Measurements from ENCODE around the gene GMPPA. TPM values are rescaled to one million over a fixed set of nuclear protein-coding genes. Genes with fewer than 3 reads are reported as not detected.

GMPPA gene
- total RNA-seq, 2 experiments from 2014 or later: 25.2 to 28.4 TPM

DNA sequence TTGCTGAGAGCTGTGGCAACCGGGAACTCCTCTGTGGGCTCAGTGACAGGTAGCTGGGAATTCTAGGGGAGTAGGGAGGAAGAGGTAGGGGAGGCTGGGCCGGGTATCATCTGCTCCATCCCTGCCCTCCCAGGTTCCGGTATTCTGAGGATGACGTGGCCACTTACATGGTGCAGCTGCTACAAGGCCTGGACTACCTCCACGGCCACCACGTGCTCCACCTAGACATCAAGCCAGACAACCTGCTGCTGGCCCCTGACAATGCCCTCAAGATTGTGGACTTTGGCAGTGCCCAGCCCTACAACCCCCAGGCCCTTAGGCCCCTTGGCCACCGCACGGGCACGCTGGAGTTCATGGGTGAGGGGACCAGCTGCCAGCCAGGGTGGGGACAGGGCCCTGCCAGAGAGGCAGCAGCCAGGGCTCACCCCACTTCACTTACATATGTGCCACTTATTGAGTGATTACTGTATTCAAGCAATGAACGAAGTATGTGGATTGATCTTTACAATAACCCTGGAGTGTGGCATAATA is 8.0 kb upstream of the GMPPA start:
- Mint-ChIP-seq H3K27me3 (ENCODE audit: low read depth) (peaks cover 44% of the 10 kb centered on the region), H3K36me3 (ENCODE audit: low read depth) (no peaks in the 10 kb centered on the region), H3K4me3 (no peak overlapping the region), H3K4me1 (ENCODE audit: low read depth) (no peaks in the 10 kb centered on the region), H3K27ac (no peak overlapping the region), H3K9me3 (no peaks in the 10 kb centered on the region)
- intact Hi-C loops (cut with micrococcal nuclease): no loop called here
- CTCF ChIA-PET: interaction anchor here (1.1 to 11.7 kb wide), 3 partner anchors 10 to 44 kb away, joined by 3 to 211 read pairs (median 3); no protein-coding TSS in a partner anchor
- no peak for DNase-seq

DNA sequence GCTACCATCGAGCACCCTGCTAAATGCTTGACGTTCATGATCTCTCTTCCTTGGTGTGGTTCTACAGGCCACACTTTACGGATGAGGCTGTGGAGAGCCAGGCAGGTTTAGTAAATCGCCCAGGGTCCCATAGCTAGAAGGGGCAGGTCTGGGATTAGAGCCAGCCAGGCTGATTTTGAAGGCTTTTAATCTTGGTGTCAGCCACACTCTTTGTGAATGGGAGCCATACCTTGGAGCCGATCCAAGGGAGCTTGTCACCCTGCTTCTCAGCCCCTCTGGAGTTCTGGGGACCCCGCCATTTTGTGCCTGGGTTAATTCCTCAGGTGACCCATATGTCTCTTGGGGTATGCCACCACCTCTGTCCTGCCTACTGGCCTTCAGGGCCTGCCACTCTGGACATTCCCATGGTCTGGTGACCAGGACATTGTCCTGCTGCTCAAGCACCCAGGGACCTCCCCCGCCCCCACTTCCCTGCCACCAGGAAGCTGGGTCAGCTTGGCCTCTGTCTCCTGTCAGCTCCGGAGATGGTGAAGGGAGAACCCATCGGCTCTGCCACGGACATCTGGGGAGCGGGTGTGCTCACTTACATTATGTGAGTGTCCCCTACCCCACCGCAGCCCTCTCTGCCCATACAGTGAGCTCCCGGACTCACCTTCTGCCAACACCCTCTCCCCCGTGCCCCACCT is 7.3 kb upstream of the GMPPA start:
- H3K4me3 Mint-ChIP-seq: no peak overlapping the region
- peaks cover under 1% of the 10 kb centered on the region for H3K4me1 Mint-ChIP-seq (ENCODE audit: low read depth)
- H3K27me3 Mint-ChIP-seq (ENCODE audit: low read depth): peaks cover 45% of the 10 kb centered on the region
- H3K27ac Mint-ChIP-seq: no peak overlapping the region
- intact Hi-C loops (cut with micrococcal nuclease): no loop called here
- CTCF ChIA-PET: interaction anchor here (1.1 to 11.7 kb wide), 3 partner anchors 9 to 43 kb away, joined by 3 to 211 read pairs (median 3); no protein-coding TSS in a partner anchor
- no peaks in the 10 kb centered on the region for H3K9me3 Mint-ChIP-seq
- no peaks in the 10 kb centered on the region for H3K36me3 Mint-ChIP-seq (ENCODE audit: low read depth)
- no peak for DNase-seq

DNA sequence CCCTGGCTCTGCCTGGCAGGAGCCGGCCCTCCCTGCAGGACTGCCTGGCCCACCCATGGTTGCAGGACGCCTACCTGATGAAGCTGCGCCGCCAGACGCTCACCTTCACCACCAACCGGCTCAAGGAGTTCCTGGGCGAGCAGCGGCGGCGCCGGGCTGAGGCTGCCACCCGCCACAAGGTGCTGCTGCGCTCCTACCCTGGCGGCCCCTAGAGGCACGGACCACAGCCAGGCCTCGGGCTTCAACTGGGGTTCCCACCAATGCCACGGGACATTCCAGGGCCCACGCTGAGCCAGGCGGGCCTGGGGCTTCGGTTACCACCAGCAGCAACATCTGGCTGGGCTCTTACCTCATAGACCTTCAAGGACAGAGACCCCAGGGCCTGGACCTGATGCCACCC is 6.1 kb upstream of the GMPPA start:
- Mint-ChIP-seq H3K4me3 (no peak overlapping the region), H3K27ac (no peak overlapping the region), H3K4me1 (ENCODE audit: low read depth) (peaks cover 8% of the 10 kb centered on the region), H3K9me3 (no peaks in the 10 kb centered on the region), H3K36me3 (ENCODE audit: low read depth) (no peaks in the 10 kb centered on the region), H3K27me3 (ENCODE audit: low read depth) (peaks cover 46% of the 10 kb centered on the region)
- DNase-seq: no peak
- intact Hi-C loops (cut with micrococcal nuclease): no loop called here
- CTCF ChIA-PET: interaction anchor here (0.7 to 11.7 kb wide), 3 partner anchors 17 to 49 kb away, joined by 3 to 211 read pairs (median 4); no protein-coding TSS in a partner anchor

DNA sequence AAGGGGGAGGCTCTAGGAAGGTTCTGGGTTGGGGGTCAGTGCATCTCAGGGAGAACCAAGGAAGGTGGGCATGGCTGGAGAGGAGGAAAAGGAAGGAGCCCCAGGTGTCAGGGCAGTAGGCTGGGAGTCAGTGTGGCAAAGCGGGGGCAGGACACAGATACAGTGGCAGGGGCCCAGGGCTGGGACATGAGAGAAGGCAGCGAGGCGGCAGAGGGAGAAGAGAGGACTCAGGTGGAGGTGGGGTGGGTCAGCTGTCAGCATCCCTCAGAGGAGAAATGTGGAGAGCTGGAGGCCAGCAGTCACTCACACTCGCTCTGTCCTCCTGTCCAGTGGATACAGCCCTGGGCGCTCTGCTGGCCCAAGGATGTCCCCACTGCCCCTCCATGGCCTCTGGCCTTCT is 5.6 kb upstream of the GMPPA start:
- intact Hi-C loops (cut with micrococcal nuclease): no loop called here
- Mint-ChIP-seq H3K4me3 (no peak overlapping the region), H3K36me3 (ENCODE audit: low read depth) (no peaks in the 10 kb centered on the region), H3K4me1 (ENCODE audit: low read depth) (peaks cover 9% of the 10 kb centered on the region), H3K9me3 (no peaks in the 10 kb centered on the region), H3K27me3 (ENCODE audit: low read depth) (peaks cover 47% of the 10 kb centered on the region), H3K27ac (no peak overlapping the region)
- CTCF ChIA-PET: interaction anchor here (1.7 to 11.7 kb wide), 4 partner anchors 14 to 35 kb away, joined by 5 to 211 read pairs (median 10); no protein-coding TSS in a partner anchor
- DNase-seq: no peak

DNA sequence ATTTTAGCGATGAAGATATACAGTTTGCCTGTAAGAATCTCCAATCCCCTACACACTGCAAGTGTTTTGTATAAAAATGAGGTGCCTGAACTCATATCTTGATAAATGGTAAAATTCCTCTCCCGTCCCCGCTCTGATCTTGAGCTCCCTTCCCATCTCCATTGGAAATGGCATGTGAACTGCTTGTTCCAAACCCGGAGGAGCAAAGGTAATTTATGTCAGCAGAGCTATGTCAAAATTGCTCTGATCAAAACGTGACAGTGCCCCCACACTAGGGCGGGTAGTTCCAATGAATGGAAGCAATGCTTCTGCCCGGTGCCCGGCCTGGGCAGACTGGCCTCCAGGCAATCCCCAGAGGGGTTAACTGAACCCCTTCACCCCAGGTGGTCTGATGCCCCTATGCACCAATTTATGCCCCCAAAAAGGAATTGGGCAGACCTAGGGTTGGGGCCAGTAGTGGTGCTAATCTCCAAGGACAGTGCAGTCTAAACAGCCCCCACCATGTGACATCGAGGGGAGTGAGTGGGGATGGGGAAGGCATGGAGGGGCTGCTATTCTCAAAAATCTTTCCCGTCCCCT is 3.6 kb upstream of the GMPPA start:
- H3K27ac Mint-ChIP-seq: no peak overlapping the region
- peaks cover 1% of the 10 kb centered on the region for H3K36me3 Mint-ChIP-seq (ENCODE audit: low read depth)
- DNase-seq: no peak
- H3K27me3 Mint-ChIP-seq (ENCODE audit: low read depth): peaks cover 53% of the 10 kb centered on the region
- H3K4me1 Mint-ChIP-seq (ENCODE audit: low read depth): peaks cover 25% of the 10 kb centered on the region
- no peak overlapping the region for H3K4me3 Mint-ChIP-seq
- CTCF ChIA-PET: interaction anchor here (0.7 to 11.7 kb wide), 30 partner anchors 9 to 194 kb away, joined by 3 to 211 read pairs (median 4); partner anchors contain the start of genes CHPF, STK11IP and TMEM198
- no peaks in the 10 kb centered on the region for H3K9me3 Mint-ChIP-seq
- intact Hi-C loops (cut with micrococcal nuclease): no loop called here

DNA sequence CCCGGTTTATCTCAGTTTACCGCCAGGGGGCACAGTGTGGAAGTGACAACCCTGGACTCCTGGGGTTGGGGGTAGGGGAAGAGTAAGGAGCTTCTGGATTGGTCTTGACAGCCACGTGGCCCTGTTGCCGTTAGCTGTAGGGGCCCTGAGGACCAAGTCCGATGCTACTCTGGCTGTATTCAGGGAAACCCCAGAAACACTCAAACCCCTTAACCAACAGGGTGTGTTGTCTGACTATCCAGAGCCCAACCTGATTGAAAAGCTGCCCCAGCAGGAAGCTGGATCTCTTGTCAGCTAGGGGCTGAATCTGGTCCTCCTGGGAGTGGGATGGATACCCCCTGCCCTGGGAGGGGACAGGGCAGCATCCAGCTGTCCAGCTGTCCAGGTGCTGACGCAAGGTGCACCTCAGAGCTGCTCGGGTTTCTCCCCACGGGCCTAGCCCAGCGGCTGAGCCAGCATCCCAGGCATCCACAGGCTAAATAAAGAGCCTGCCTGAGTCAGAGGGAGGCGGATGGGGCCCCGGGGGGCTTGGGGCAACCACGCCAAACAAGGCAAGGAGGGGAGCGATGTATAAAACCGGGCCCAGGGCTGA is 3.1 kb upstream of the GMPPA start:
- peaks cover 53% of the 10 kb centered on the region for H3K27me3 Mint-ChIP-seq (ENCODE audit: low read depth)
- no peak overlapping the region for H3K4me3 Mint-ChIP-seq
- CTCF ChIA-PET: interaction anchor here (0.7 to 11.7 kb wide), 27 partner anchors 9 to 194 kb away, joined by 3 to 211 read pairs (median 4); partner anchors contain the start of genes CHPF, STK11IP and TMEM198
- H3K9me3 Mint-ChIP-seq: no peaks in the 10 kb centered on the region
- intact Hi-C loops (cut with micrococcal nuclease): no loop called here
- no peak overlapping the region for H3K27ac Mint-ChIP-seq
- H3K36me3 Mint-ChIP-seq (ENCODE audit: low read depth): peaks cover 1% of the 10 kb centered on the region
- DNase-seq: peak; percentile 68
- peaks cover 28% of the 10 kb centered on the region for H3K4me1 Mint-ChIP-seq (ENCODE audit: low read depth)

DNA sequence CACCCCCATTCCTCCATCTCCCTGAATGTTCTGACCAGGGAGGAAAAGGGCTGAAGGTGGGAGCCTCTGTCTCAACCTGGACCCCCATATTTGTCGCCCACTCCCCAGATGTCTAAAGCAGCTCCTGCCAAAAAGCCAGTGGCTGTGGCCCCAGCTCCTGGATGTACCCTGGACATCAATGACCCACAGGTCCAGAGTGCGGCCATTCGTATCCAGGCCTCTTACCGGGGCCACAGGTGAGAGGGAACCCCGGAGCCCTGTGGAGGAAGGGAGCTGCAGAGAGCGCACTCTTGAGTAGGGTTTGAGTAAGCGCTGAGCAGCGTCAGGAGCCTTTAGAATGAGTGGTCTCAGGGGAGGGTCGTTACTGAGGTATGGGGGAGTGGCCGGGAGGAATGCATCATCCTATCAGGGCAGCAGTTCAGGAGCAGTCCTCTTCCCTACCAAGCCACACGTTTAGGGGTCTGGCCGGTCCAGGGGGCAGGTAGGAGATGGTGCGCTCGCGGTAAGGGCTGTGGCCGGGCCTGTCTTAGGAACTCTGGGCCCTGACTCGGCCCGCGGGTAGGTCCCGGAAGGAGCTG is 2.4 kb upstream of the GMPPA start:
- Mint-ChIP-seq H3K9me3 (no peaks in the 10 kb centered on the region), H3K36me3 (ENCODE audit: low read depth) (peaks cover 1% of the 10 kb centered on the region), H3K4me1 (ENCODE audit: low read depth) (peaks cover 28% of the 10 kb centered on the region), H3K27me3 (ENCODE audit: low read depth) (peaks cover 53% of the 10 kb centered on the region), H3K4me3 (peak overlapping the region; percentile 14), H3K27ac (no peak overlapping the region)
- intact Hi-C loops (cut with micrococcal nuclease): no loop called here
- CTCF ChIA-PET: interaction anchor here (0.7 to 11.7 kb wide), 25 partner anchors 10 to 193 kb away, joined by 3 to 211 read pairs (median 4); partner anchors contain the start of genes CHPF, STK11IP and TMEM198
- DNase-seq: no peak

DNA sequence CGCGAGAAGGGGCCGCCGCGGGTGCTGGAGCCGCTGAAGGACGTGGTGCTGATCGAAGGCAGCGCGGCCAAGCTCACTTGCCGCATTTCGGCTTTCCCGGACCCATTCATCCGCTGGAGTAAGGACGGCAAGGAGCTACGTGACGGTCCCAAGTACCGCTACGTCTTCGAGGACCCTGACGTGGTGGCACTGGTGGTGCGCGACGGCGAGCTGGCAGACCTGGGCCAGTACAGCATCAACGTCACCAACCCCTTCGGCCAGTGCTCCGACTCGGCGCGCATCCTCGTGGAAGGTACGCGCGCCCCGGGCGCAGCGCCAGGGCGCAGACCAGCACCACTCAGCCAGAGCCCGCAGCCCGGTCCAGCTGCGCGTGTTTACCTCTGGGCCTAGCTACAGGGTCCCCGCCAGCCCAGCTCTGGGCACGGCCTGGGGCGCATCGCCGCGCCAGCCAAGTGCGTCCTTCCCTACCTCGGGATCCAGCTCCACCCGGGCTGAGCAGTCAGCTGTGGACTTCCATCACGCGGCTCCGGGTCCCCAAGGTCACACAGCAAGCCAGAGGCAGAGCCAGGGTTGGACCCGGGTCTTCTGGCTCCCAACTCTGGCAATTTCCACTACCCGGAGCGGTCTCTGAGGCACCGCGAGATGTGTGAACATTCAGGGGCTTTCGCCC is 1.7 kb upstream of the GMPPA start:
- H3K4me3 Mint-ChIP-seq: peak overlapping the region; percentile 91
- intact Hi-C loops (cut with micrococcal nuclease): no loop called here
- H3K27me3 Mint-ChIP-seq (ENCODE audit: low read depth): peaks cover 50% of the 10 kb centered on the region
- peaks cover 1% of the 10 kb centered on the region for H3K36me3 Mint-ChIP-seq (ENCODE audit: low read depth)
- H3K9me3 Mint-ChIP-seq: no peaks in the 10 kb centered on the region
- CTCF ChIA-PET: interaction anchor here (0.6 to 11.7 kb wide), 13 partner anchors 11 to 421 kb away, joined by 3 to 211 read pairs (median 7); partner anchors contain the start of genes CHPF and TMEM198
- H3K4me1 Mint-ChIP-seq (ENCODE audit: low read depth): peaks cover 28% of the 10 kb centered on the region
- DNase-seq: no peak
- no peak overlapping the region for H3K27ac Mint-ChIP-seq

DNA sequence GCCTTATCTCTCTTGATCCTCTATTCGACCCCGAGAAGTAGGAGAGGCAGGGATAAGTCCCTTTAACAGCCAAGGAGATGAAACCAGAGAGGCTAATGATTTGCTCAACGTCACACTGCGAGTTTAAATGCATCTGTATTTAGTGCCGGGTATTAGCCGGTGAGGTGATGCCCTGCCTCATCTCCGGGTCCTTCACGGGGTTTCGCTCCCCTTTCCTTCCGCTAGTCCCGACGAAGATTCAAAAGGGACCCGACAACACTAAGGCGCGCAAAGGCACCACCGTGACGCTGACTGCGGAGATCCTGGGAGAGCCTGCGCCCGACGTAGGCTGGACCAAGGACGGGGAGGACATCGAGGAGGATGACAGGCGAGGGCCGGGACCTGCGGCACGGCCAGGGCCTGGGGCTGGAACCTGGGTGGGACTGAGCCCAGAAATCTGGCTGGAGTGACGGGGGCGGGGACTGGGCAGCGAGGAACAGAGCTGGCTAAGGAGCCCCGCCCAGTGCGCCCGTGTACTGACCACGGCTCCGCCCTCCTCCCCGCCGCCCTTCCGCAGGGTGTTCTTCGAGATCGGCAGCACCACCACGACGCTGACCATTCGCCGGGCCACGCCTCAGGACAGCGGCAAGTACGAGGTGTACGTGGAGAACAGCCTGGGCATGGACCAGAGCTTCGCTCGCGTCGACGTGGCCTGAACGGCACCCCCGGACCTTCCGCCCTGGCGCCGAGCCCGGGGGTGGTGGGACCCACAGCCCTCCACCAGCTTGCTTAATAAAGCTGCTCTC is 1.0 kb upstream of the GMPPA start:
- no peak overlapping the region for H3K27ac Mint-ChIP-seq
- CTCF ChIA-PET: interaction anchor here (0.8 to 11.7 kb wide), 9 partner anchors 9 to 95 kb away, joined by 3 to 211 read pairs (median 9); partner anchors contain the start of genes CHPF and TMEM198

DNA sequence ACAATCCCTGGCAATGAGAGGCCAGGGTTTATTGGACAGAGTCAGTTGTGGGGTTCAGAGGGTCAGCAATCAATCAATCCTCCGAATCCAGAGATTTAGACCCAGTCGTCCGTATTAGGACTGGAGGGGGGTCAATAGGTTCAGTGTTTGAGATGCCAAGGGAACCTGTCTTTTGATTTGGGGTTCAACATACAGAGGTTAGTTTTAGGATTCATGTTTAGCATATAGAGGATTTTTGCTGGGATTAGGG is 292 bp downstream of the GMPPA start:
- Mint-ChIP-seq H3K9me3 (no peaks in the 10 kb centered on the region), H3K27me3 (ENCODE audit: low read depth) (peaks cover 40% of the 10 kb centered on the region), H3K4me1 (ENCODE audit: low read depth) (peaks cover 28% of the 10 kb centered on the region), H3K27ac (peak overlapping the region; percentile 39), H3K36me3 (ENCODE audit: low read depth) (peaks cover 2% of the 10 kb centered on the region), H3K4me3 (peak overlapping the region; percentile 91)
- intact Hi-C loops (cut with micrococcal nuclease): loop anchor here (2.0 kb wide), 1 partner anchor 58 kb away; no protein-coding TSS in a partner anchor
- CTCF ChIA-PET: interaction anchor here (1.0 to 11.7 kb wide), 9 partner anchors 7 to 95 kb away, joined by 3 to 211 read pairs (median 5); no protein-coding TSS in a partner anchor
- no peak for DNase-seq

More for the DNA sequence above, 1.0 kb upstream of the GMPPA start:
- H3K9me3 Mint-ChIP-seq: no peaks in the 10 kb centered on the region
- peaks cover 47% of the 10 kb centered on the region for H3K27me3 Mint-ChIP-seq (ENCODE audit: low read depth)
- intact Hi-C loops (cut with micrococcal nuclease): loop anchor here (1.0 to 2.0 kb wide), 13 partner anchors 12 to 268 kb away; partner anchors contain the start of genes ANKZF1, ATG9A, CHPF and DNAJB2
- H3K4me3 Mint-ChIP-seq: peak overlapping the region; percentile 91
- peaks cover 28% of the 10 kb centered on the region for H3K4me1 Mint-ChIP-seq (ENCODE audit: low read depth)
- no peak for DNase-seq
- peaks cover 1% of the 10 kb centered on the region for H3K36me3 Mint-ChIP-seq (ENCODE audit: low read depth)

DNA sequence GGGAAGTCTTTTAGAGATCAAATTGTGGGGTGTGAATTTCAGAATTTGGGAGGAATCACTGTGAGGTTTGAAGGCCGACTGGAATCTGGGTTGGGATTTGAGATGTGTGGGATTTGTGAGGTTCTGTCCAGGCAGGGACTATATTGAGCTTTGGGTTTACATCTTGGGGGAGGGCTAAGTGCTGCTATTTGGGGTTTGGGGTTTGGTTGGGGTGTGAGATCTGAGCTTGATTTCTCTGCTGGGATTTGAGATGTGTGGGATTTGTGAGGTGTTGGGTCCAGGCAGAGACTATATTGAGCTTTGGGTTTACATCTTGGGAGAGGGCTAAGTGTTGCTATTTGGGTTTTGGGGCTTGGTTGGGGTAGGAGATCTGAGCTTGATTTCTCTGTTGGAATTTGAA is 864 bp downstream of the GMPPA start:
- H3K27me3 Mint-ChIP-seq (ENCODE audit: low read depth): peaks cover 36% of the 10 kb centered on the region
- CTCF ChIA-PET: interaction anchor here (0.9 to 11.7 kb wide), 10 partner anchors 8 to 95 kb away, joined by 3 to 211 read pairs (median 4); no protein-coding TSS in a partner anchor
- peak overlapping the region; percentile 91 for H3K4me3 Mint-ChIP-seq
- DNase-seq: no peak
- peaks cover 8% of the 10 kb centered on the region for H3K36me3 Mint-ChIP-seq (ENCODE audit: low read depth)
- H3K4me1 Mint-ChIP-seq (ENCODE audit: low read depth): peaks cover 28% of the 10 kb centered on the region
- no peaks in the 10 kb centered on the region for H3K9me3 Mint-ChIP-seq
- no peak overlapping the region for H3K27ac Mint-ChIP-seq
- intact Hi-C loops (cut with micrococcal nuclease): loop anchor here (2.0 kb wide), 1 partner anchor 59 kb away; no protein-coding TSS in a partner anchor

Measured in activated naive CD4-positive, alpha-beta T cell treated with anti-CD3 and anti-CD28 coated beads for 36 hours (primary cell).